Progenitor cell of endocrine pancreas (in vitro differentiated cells): Measurements from ENCODE around the gene CD300LD. TPM values are rescaled to one million over a fixed set of nuclear protein-coding genes. Genes with fewer than 3 reads are reported as not detected.

Experiments used
- DNase-seq: peaks from one replicate; pipeline ENCODE4 v3.0.0; 2021; ENCODE audit warnings: low spot score; ENCODE audit not compliant: unreplicated experiment
- H3K27ac Mint-ChIP-seq: 2 replicates; pipeline ENCODE4 v1.8.0; 2021; ENCODE audit warnings: mild to moderate bottlenecking, moderate library complexity, mixed read lengths
- H3K27me3 Mint-ChIP-seq: 2 replicates; pipeline ENCODE4 v1.8.0; 2021; ENCODE audit warnings: mixed read lengths
- H3K36me3 Mint-ChIP-seq: 2 replicates; pipeline ENCODE4 v1.8.0; 2022; ENCODE audit warnings: mixed read lengths; ENCODE audit not compliant: insufficient read depth
- H3K4me1 Mint-ChIP-seq: 2 replicates; pipeline ENCODE4 v1.8.0; 2021; ENCODE audit warnings: low read depth, mixed read lengths
- H3K4me3 Mint-ChIP-seq: 2 replicates; pipeline ENCODE4 v1.8.0; 2021; ENCODE audit warnings: low read depth, mild to moderate bottlenecking, moderate library complexity, mixed read lengths
- H3K9me3 Mint-ChIP-seq: 2 replicates; pipeline ENCODE4 v1.8.0; 2021; ENCODE audit warnings: low read depth, mixed read lengths
- CTCF ChIP-seq: fragments of 200-600 bp; sonication (generic); IDR thresholded peaks from one replicate; pipeline ENCODE4 v1.5.0; 2021; ENCODE audit warnings: antibody characterized with exemption, mild to moderate bottlenecking; ENCODE audit not compliant: unreplicated experiment
- total RNA-seq: library from RNA; stranded (reverse); gene quantifications from 2 replicates; pipeline ENCODE4 v1.2.1, GENCODE V29; 2021

The CD300LD gene
- total RNA-seq, 1 donor from 2014 or later: not detected

GRCh38 chr17:74569020-74570003 lies 22.8 kb downstream of the CD300LD start:
- H3K9me3 Mint-ChIP-seq: no peaks in the 10 kb centered on the region
- DNase-seq: no peak
- TF ChIP-seq CTCF: no peak
- no peaks in the 10 kb centered on the region for H3K4me1 Mint-ChIP-seq
- peaks cover 31% of the 10 kb centered on the region for H3K27me3 Mint-ChIP-seq
- no peaks in the 10 kb centered on the region for H3K36me3 Mint-ChIP-seq
- H3K4me3 Mint-ChIP-seq: no peak overlapping the region
- H3K27ac Mint-ChIP-seq: no peak overlapping the region

GRCh38 chr17:74568106-74568873 lies 23.8 kb downstream of the CD300LD start:
- Mint-ChIP-seq H3K4me3 (no peak overlapping the region), H3K27ac (no peak overlapping the region), H3K9me3 (no peaks in the 10 kb centered on the region), H3K36me3 (no peaks in the 10 kb centered on the region), H3K4me1 (no peaks in the 10 kb centered on the region), H3K27me3 (peaks cover 37% of the 10 kb centered on the region)
- TF ChIP-seq CTCF: no peak
- no peak for DNase-seq

- no peak for TF ChIP-seq CTCF
- Mint-ChIP-seq H3K36me3 (no peaks in the 10 kb centered on the region), H3K27ac (no peak within 1 kb of the TSS), H3K4me1 (no peaks in the 10 kb centered on the region), H3K4me3 (no peak within 1 kb of the TSS), H3K27me3 (peaks cover 37% of the 10 kb centered on the region), H3K9me3 (no peaks in the 10 kb centered on the region)
- no peak for DNase-seq
Measured at GRCh38 chr17:74567397-74567796, 24.7 kb downstream of the CD300LD start, which contains the start of gene CD300H. Gene CD300H, minus strand, starts transcription at chr17:74567509.

- Mint-ChIP-seq H3K36me3 (no peaks in the 10 kb centered on the region), H3K9me3 (no peaks in the 10 kb centered on the region), H3K4me3 (no peak overlapping the region), H3K4me1 (no peaks in the 10 kb centered on the region), H3K27ac (no peak overlapping the region), H3K27me3 (peaks cover 45% of the 10 kb centered on the region)
- no peak for DNase-seq
- TF ChIP-seq CTCF: peak; percentile 75
Measured at GRCh38 chr17:74566132-74566753, 25.8 kb downstream of the CD300LD start.

- Mint-ChIP-seq H3K27ac (no peak overlapping the region), H3K27me3 (peaks cover 44% of the 10 kb centered on the region), H3K9me3 (no peaks in the 10 kb centered on the region), H3K4me1 (no peaks in the 10 kb centered on the region), H3K36me3 (no peaks in the 10 kb centered on the region), H3K4me3 (no peak overlapping the region)
- no peak for TF ChIP-seq CTCF
- DNase-seq: no peak
Measured at GRCh38 chr17:74565126-74565525, 27.0 kb downstream of the CD300LD start.
